Body of pancreas (tissue), 4 donors: ENCODE data around the gene SUSD4. TPM values are rescaled to one million over a fixed set of nuclear protein-coding genes. Genes with fewer than 3 reads are reported as not detected.

Source experiments
- ATAC-seq: fragments of 150-250 bp; one replicate; pipeline ENCODE4 v1.9.1; 2016
- DNase-seq, 4 donors: peaks; one replicate each; pipeline ENCODE4 v3.0.0-alpha.2; 2019
- H3K27ac ChIP-seq, 4 donors: fragments of 200-600 bp; sonication (generic); 1 replicate in 3 of 4; 2 replicates in 1 of 4; pipeline versions ENCODE4 v1.5.1 to v1.6.1; 2016 to 2019; ENCODE audit warnings: mild to moderate bottlenecking in 1 of 4, mixed read lengths in 1 of 4, moderate library complexity in 1 of 4
- H3K27me3 ChIP-seq, 2 donors: fragments of 200-600 bp; sonication (generic); one replicate each; pipeline ENCODE4 v1.6.0; 2016; ENCODE audit warnings: mild to moderate bottlenecking in 1 of 2
- H3K36me3 ChIP-seq, 2 donors: fragments of 200-600 bp; sonication (generic); replicated peaks in 1 of 2; 2 replicates each; pipeline ENCODE4 v1.5.1; 2016; ENCODE audit warnings: low read depth in 2 of 2; ENCODE audit not compliant: insufficient read depth in 1 of 2
- H3K4me1 ChIP-seq: fragments of 200-600 bp; sonication (generic); one replicate; pipeline ENCODE4 v1.6.0; 2016
- H3K4me3 ChIP-seq, 2 donors: fragments of 200-600 bp; sonication (generic); 1 replicate in 1 of 2; 2 replicates in 1 of 2; pipeline ENCODE4 v1.5.1; 2016 to 2019
- H3K9me3 ChIP-seq, 3 donors: fragments of 200-600 bp; sonication (generic); 1 replicate in 2 of 3; 2 replicates in 1 of 3; pipeline ENCODE4 v1.5.1; 2016
- POLR2A ChIP-seq, 3 donors: fragments of 450-650 bp; IDR thresholded peaks; one replicate each; pipeline ENCODE4 v1.6.1; 2016; ENCODE audit warnings: antibody characterized with exemption in 3 of 3, mild to moderate bottlenecking in 2 of 3
- WGBS, 2 donors: methylation state at CpG; one replicate each; pipeline ENCODE4 v1.1.5; 2017; 5-methylcytosine and 5-hydroxymethylcytosine counted together
- intact Hi-C: fragments of 100-400 bp; cut with DNase I; formaldehyde crosslinking; loops from one replicate; pipeline ENCODE4 v1.15.1; 2023
- total RNA-seq, 2 donors: library from RNA; depleted of rRNA; stranded (reverse); fragments of >200 nt; gene quantifications; one replicate each; pipeline ENCODE4 v1.1.0, GENCODE V29; 2016
- TF ChIP-seq, protein P1 (sequence below), 7 experiments: fragments of 450-650 bp in 4 of 7; fragments of 200-600 bp in 3 of 7; sonication (generic) in 3 of 7; IDR thresholded peaks; one replicate each; pipeline ENCODE4 v1.5.1; 2016 to 2019; ENCODE audit warnings: antibody characterized with exemption in 7 of 7

The SUSD4 gene
- total RNA-seq, 2 donors from 2014 or later, result 3.6 to 18.1 TPM

DNA sequence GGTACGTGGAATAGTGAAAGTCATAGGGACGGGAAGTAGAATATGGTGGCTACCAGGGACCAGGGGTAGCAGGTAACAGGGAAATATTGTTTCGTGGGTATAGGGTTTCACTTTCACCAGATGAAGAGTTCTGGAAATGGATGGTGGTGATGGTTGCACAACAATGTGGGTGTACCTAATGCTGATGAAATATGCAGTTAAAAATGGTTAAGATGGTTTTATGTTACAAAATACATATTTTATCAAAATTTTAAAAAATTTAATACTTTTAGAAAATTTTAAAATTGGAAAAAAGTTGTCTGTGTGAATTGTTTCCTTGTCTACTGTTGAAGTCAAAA, 165.4 kb downstream of the SUSD4 start:
- no peak overlapping the region for H3K27ac ChIP-seq
- no peaks in the 10 kb centered on the region for H3K36me3 ChIP-seq
- no peaks in the 10 kb centered on the region for H3K9me3 ChIP-seq
- TF ChIP-seq, protein P1, sequence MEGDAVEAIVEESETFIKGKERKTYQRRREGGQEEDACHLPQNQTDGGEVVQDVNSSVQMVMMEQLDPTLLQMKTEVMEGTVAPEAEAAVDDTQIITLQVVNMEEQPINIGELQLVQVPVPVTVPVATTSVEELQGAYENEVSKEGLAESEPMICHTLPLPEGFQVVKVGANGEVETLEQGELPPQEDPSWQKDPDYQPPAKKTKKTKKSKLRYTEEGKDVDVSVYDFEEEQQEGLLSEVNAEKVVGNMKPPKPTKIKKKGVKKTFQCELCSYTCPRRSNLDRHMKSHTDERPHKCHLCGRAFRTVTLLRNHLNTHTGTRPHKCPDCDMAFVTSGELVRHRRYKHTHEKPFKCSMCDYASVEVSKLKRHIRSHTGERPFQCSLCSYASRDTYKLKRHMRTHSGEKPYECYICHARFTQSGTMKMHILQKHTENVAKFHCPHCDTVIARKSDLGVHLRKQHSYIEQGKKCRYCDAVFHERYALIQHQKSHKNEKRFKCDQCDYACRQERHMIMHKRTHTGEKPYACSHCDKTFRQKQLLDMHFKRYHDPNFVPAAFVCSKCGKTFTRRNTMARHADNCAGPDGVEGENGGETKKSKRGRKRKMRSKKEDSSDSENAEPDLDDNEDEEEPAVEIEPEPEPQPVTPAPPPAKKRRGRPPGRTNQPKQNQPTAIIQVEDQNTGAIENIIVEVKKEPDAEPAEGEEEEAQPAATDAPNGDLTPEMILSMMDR (IDR thresholded peaks at IDR 0.05), result no peak
- TF ChIP-seq POLR2A (IDR thresholded peaks at IDR 0.05), result no peak
- H3K4me3 ChIP-seq, result no peak overlapping the region
- ATAC-seq (no peak), DNase-seq (no peak)
- no peaks in the 10 kb centered on the region for H3K27me3 ChIP-seq
- 80 to 91% methylated on average over 3 of the region's 3 CpGs for WGBS, 2 donors
- intact Hi-C loops, result no loop called here
- no peaks in the 10 kb centered on the region for H3K4me1 ChIP-seq

GRCh38 chr1:223197923-223198627, 165.9 kb downstream of the SUSD4 start:
- intact Hi-C loops, result no loop called here
- no peaks in the 10 kb centered on the region for H3K4me1 ChIP-seq
- no peaks in the 10 kb centered on the region for H3K9me3 ChIP-seq
- no peak for DNase-seq
- H3K36me3 ChIP-seq, result no peaks in the 10 kb centered on the region
- no peak overlapping the region for H3K4me3 ChIP-seq
- WGBS, 2 donors, result 70 to 75% methylated on average over 4 of the region's 4 CpGs
- no peak overlapping the region for H3K27ac ChIP-seq
- no peaks in the 10 kb centered on the region for H3K27me3 ChIP-seq
- ATAC-seq, result no peak
- TF ChIP-seq POLR2A (IDR thresholded peaks at IDR 0.05), result no peak
- TF ChIP-seq, protein P1 (IDR thresholded peaks at IDR 0.05), result no peak

DNA sequence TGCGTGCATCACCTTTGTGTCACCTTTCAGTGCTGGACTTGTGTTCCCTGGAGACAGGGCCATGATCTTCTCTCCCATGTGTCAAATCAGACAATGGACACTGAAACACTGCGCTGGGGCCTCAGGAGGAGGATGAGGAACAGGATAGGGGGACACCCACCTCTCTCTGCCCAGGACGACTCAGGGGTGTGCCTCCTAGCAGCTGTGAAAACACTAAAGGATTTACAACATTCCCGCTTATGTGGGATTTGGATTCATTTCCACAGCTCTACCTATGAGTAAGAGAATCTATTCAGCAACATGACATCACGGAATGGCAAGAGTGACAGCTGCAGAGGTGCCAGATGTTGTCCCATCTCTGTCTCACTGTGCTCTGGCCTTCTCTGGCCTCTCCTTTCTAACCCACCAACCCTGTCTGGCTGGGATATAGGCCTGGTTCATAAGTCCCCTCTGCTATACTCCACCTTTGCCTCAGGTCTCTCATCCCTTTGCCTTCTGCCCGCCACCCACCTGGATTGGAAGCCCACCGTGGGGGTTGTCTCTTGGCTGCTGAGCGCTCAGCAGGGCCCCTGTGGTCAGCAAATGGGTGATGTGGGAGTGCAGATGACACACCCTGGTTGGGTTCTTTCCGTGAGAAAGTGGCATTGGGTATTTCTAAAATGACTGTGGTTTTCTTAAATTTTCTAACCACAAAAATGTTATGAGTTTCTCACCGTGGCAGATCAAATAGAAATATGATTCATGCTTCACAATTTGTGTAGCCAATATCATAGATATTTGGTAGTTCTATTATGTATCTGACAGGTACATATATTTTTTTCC, 173.9 kb downstream of the SUSD4 start:
- Histone ChIP-seq H3K27ac (no peak overlapping the region), H3K27me3 (no peaks in the 10 kb centered on the region), H3K4me3 (no peak overlapping the region), H3K36me3 (no peaks in the 10 kb centered on the region), H3K4me1 (no peaks in the 10 kb centered on the region), H3K9me3 (no peaks in the 10 kb centered on the region)
- WGBS, 2 donors, result 71 to 79% methylated on average over 10 of the region's 10 CpGs
- DNase-seq (no peak), ATAC-seq (no peak)
- TF ChIP-seq POLR2A (IDR thresholded peaks at IDR 0.05), result no peak
- TF ChIP-seq, protein P1 (IDR thresholded peaks at IDR 0.05), result no peak
- intact Hi-C loops, result no loop called here

- Histone ChIP-seq H3K27me3 (no peaks in the 10 kb centered on the region), H3K4me3 (no peak overlapping the region), H3K27ac (no peak overlapping the region), H3K36me3 (no peaks in the 10 kb centered on the region), H3K9me3 (no peaks in the 10 kb centered on the region), H3K4me1 (no peaks in the 10 kb centered on the region)
- TF ChIP-seq, protein P1 (IDR thresholded peaks at IDR 0.05), result no peak
- TF ChIP-seq POLR2A (IDR thresholded peaks at IDR 0.05), result no peak
- intact Hi-C loops, result no loop called here
- no peak for ATAC-seq
- WGBS, 2 donors, result 64 to 76% methylated on average over 4 of the region's 4 CpGs
- DNase-seq, result no peak
These were observed 174.5 kb downstream of the SUSD4 start for GRCh38 chr1:223189525-223189902.
